ENCODE measurements around the gene SCN4B. TPM values are rescaled to one million over a fixed set of nuclear protein-coding genes. Genes with fewer than 3 reads are reported as not detected.

The SCN4B gene
- total RNA-seq, 2 donors from 2014 or later = 0.33 to 1.6 TPM

DNA sequence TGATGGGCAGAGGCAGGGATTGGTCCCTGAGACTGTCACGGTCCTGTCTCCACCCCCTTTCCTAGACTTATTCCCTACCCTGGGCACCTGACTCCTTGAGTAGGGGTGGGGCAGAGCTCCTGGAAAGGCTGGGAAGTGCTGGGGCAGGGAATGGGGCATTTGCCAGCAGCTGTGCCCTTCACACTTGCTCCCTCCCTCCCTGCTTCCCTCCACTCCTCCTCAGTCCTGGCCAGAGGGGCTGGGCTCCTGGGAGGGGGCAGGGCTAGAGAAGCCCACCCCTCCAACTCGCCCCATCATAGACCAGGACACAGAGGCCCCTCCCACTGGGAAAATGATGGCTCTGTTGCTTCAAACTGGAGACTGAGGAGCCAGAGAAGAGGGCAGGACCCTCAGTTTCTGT, 12.3 kb upstream of the SCN4B start:
- no peaks in the 10 kb centered on the region for H3K27me3 ChIP-seq
- no peak overlapping the region for H3K4me3 ChIP-seq
- ATAC-seq = no peak
- H3K36me3 ChIP-seq (replicated peaks in 1 of 2; ENCODE audit: insufficient read depth in 1 of 2, low read depth in 2 of 2) = no peaks in the 10 kb centered on the region
- WGBS, 2 donors = 57 to 67% methylated on average over 2 of the region's 2 CpGs
- H3K4me1 ChIP-seq = no peaks in the 10 kb centered on the region
- intact Hi-C loops (cut with DNase I) = no loop called here
- H3K27ac ChIP-seq = no peak overlapping the region
- no peak for TF ChIP-seq POLR2A (IDR thresholded peaks at IDR 0.05)
- TF ChIP-seq, protein P1, sequence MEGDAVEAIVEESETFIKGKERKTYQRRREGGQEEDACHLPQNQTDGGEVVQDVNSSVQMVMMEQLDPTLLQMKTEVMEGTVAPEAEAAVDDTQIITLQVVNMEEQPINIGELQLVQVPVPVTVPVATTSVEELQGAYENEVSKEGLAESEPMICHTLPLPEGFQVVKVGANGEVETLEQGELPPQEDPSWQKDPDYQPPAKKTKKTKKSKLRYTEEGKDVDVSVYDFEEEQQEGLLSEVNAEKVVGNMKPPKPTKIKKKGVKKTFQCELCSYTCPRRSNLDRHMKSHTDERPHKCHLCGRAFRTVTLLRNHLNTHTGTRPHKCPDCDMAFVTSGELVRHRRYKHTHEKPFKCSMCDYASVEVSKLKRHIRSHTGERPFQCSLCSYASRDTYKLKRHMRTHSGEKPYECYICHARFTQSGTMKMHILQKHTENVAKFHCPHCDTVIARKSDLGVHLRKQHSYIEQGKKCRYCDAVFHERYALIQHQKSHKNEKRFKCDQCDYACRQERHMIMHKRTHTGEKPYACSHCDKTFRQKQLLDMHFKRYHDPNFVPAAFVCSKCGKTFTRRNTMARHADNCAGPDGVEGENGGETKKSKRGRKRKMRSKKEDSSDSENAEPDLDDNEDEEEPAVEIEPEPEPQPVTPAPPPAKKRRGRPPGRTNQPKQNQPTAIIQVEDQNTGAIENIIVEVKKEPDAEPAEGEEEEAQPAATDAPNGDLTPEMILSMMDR (IDR thresholded peaks at IDR 0.05) = no peak
- H3K9me3 ChIP-seq = no peaks in the 10 kb centered on the region
- no peak for DNase-seq

DNA sequence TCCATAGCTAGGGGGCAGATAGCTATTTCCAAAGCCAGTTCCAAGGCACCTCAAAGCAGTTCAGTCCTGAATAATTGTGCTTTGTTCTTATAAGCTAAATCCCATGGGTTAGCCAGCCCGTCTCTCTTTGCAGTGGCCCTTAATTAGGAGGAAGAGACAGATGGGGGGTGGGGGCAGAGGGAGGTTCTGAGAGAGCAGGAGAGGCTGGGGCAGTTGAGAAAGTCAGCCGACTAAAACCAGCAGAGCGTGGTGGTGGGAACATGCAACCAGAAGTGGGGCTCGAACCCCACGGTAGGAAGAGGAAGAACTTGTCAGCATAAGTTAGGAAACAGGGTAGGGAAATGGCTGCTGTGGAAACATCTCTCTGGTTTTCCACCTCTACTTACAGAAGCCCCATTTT, 10.9 kb upstream of the SCN4B start:
- H3K27ac ChIP-seq = no peak overlapping the region
- 60 to 77% methylated on average over 5 of the region's 5 CpGs for WGBS, 2 donors
- no peak for TF ChIP-seq POLR2A (IDR thresholded peaks at IDR 0.05)
- TF ChIP-seq, protein P1 (IDR thresholded peaks at IDR 0.05) = no peak
- DNase-seq = no peak
- H3K4me1 ChIP-seq = no peaks in the 10 kb centered on the region
- no peaks in the 10 kb centered on the region for H3K27me3 ChIP-seq
- H3K9me3 ChIP-seq = no peaks in the 10 kb centered on the region
- no peaks in the 10 kb centered on the region for H3K36me3 ChIP-seq (replicated peaks in 1 of 2; ENCODE audit: insufficient read depth in 1 of 2, low read depth in 2 of 2)
- no peak for ATAC-seq
- intact Hi-C loops (cut with DNase I) = no loop called here
- H3K4me3 ChIP-seq = no peak overlapping the region

DNA sequence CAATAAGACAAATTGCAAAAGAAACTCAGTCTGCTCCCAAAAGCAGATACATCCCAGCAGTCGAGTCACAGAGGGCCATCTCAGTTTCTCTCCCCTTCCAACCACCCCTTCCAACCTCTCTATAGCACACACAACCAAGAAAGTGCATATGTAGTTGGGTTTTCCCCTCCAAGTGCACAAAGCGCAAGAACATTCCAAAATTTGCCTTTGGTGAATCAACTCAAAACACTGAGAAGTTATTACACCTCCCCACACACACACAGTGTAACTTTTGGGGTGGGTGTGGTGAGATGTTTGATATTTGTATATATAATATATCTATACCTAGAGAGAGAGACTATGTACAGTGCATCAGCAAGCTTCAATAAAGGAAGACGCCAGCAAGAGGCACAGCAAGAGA, 10.2 kb upstream of the SCN4B start:
- ATAC-seq (no peak), DNase-seq (no peak)
- no peaks in the 10 kb centered on the region for H3K27me3 ChIP-seq
- WGBS, 2 donors = 67 to 82% methylated on average over 3 of the region's 3 CpGs
- no peaks in the 10 kb centered on the region for H3K36me3 ChIP-seq (replicated peaks in 1 of 2; ENCODE audit: insufficient read depth in 1 of 2, low read depth in 2 of 2)
- H3K4me3 ChIP-seq = no peak overlapping the region
- H3K4me1 ChIP-seq = no peaks in the 10 kb centered on the region
- no peaks in the 10 kb centered on the region for H3K9me3 ChIP-seq
- intact Hi-C loops (cut with DNase I) = no loop called here
- TF ChIP-seq, protein P1 (IDR thresholded peaks at IDR 0.05) = no peak
- TF ChIP-seq POLR2A (IDR thresholded peaks at IDR 0.05) = no peak
- no peak overlapping the region for H3K27ac ChIP-seq

DNA sequence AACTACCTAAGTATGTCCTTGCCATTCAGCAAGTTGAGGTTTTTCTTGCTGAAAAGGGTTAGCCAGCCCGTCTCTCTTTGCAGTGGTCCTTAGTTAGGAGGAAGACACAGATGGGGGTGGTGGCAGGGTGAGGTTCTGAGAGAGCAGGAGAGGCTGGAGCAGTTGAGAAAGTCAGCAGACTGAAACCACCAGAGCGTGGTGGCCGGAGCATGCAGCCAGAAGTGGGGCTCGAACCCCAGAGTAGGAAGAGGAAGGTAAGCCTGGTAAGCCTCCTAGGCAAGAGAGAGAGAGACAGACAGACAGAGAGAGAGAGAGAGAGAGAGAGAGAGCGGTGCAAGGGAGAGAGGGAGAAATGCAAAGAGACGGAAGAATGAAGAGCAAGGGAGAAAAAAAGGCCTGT, 9.2 kb upstream of the SCN4B start:
- TF ChIP-seq, protein P1 (IDR thresholded peaks at IDR 0.05) = no peak
- no peak for TF ChIP-seq POLR2A (IDR thresholded peaks at IDR 0.05)
- no peaks in the 10 kb centered on the region for H3K27me3 ChIP-seq
- WGBS, 2 donors = 74 to 77% methylated on average over 5 to 6 of the region's 6 CpGs
- H3K36me3 ChIP-seq (replicated peaks in 1 of 2; ENCODE audit: insufficient read depth in 1 of 2, low read depth in 2 of 2) = no peaks in the 10 kb centered on the region
- H3K27ac ChIP-seq = no peak overlapping the region
- DNase-seq = no peak
- H3K4me3 ChIP-seq = no peak overlapping the region
- intact Hi-C loops (cut with DNase I) = no loop called here
- no peaks in the 10 kb centered on the region for H3K4me1 ChIP-seq
- no peak for ATAC-seq
- no peaks in the 10 kb centered on the region for H3K9me3 ChIP-seq

DNA sequence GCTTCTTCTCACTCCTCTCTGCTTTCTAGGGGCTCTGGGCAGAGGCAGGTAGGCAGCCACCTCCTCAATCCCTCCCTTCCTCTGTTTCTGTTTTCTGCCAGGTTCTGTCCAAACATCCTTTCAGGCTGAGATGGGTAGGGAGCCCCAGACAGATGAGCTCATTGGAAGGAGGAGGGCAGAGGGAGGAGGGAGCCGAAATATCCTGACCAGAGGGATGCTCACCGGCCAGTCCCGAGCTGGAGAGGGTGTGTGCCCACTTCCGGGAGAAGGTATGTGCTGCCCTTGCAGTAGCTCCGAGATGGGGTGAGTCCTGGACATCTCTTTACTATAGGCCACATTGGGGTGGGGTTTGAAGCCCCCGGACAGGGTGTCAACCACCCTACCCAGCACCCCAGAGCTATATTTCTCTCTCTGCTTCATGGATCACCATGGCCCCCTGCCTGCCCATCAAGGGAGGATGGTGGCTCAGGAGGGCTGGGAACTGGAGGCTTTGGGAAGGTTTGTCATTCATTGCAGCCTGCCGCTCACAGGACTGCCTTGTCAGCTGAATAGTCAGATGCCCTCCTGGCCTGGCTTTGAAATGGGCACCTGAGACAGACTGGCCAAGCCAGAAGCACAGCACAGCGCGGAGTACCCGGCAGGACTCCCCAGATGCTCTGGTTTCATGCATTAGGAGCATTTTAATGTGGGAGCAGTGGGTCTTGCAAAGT, 4.7 kb upstream of the SCN4B start:
- TF ChIP-seq, protein P1 (IDR thresholded peaks at IDR 0.05) = no peak
- TF ChIP-seq POLR2A (IDR thresholded peaks at IDR 0.05) = no peak
- Histone ChIP-seq H3K36me3 (replicated peaks in 1 of 2; ENCODE audit: insufficient read depth in 1 of 2, low read depth in 2 of 2) (no peaks in the 10 kb centered on the region), H3K9me3 (no peaks in the 10 kb centered on the region), H3K27me3 (peaks cover 0 to 3% of the 10 kb centered on the region in 2 donors), H3K4me3 (no peak overlapping the region), H3K27ac (no peak overlapping the region), H3K4me1 (peaks cover 10% of the 10 kb centered on the region)
- ATAC-seq (no peak), DNase-seq (no peak)
- 37 to 52% methylated on average over 4 to 10 of the region's 10 CpGs for WGBS, 2 donors
- intact Hi-C loops (cut with DNase I) = no loop called here
